Central memory CD8-positive, alpha-beta T cell (primary cell): ENCODE results near the gene ARSH.
"Not testable (repeated sequence)": the region's sequence is repeated elsewhere in the genome, so short reads cannot be mapped to it uniquely, and the experiment has no call there.

Source experiments
- ATAC-seq: fragments of 150-1000 bp; cut with Tn5 transposase; replicated peaks from 2 replicates; pipeline ENCODE4 v1.10.0; 2022; ENCODE audit warnings: mild to moderate bottlenecking, moderate FRiP score, moderate number of reproducible peaks; ENCODE audit not compliant: poor library complexity, severe bottlenecking; ENCODE audit errors: extremely low read depth
- DNase-seq, 2 donors: peaks; one replicate each; pipeline ENCODE4 v3.0.0; 2021; ENCODE audit warnings: low spot score in 2 of 2
- H3K27ac Mint-ChIP-seq: one replicate; pipeline ENCODE4 v1.8.0; 2022; ENCODE audit warnings: low read depth, mild to moderate bottlenecking, moderate library complexity, mixed read lengths
- H3K27me3 Mint-ChIP-seq: one replicate; pipeline ENCODE4 v1.8.0; 2022; ENCODE audit warnings: mixed read lengths
- H3K36me3 Mint-ChIP-seq: one replicate; pipeline ENCODE4 v1.8.0; 2022; ENCODE audit warnings: mild to moderate bottlenecking, moderate library complexity, mixed read lengths; ENCODE audit not compliant: insufficient read depth
- H3K4me1 Mint-ChIP-seq: one replicate; pipeline ENCODE4 v1.8.0; 2022; ENCODE audit warnings: mixed read lengths
- H3K4me3 Mint-ChIP-seq: one replicate; pipeline ENCODE4 v1.8.0; 2022; ENCODE audit warnings: mild to moderate bottlenecking, moderate library complexity, mixed read lengths
- H3K9me3 Mint-ChIP-seq: one replicate; pipeline ENCODE4 v1.8.0; 2022; ENCODE audit warnings: mixed read lengths

The ARSH gene

GRCh38 chrX:2974961-2975360, 31.4 kb upstream of the ARSH start:
- peaks cover 7% of the 10 kb centered on the region for H3K27me3 Mint-ChIP-seq
- no peaks in the 10 kb centered on the region for H3K36me3 Mint-ChIP-seq
- no peaks in the 10 kb centered on the region for H3K4me1 Mint-ChIP-seq
- ATAC-seq (no peak), DNase-seq (no peak)
- no peak overlapping the region for H3K4me3 Mint-ChIP-seq
- H3K27ac Mint-ChIP-seq: no peak overlapping the region
- no peaks in the 10 kb centered on the region for H3K9me3 Mint-ChIP-seq

GRCh38 chrX:2978639-2979038, 27.7 kb upstream of the ARSH start:
- H3K9me3 Mint-ChIP-seq, H3K4me3 Mint-ChIP-seq, ATAC-seq, H3K36me3 Mint-ChIP-seq, H3K27me3 Mint-ChIP-seq, H3K27ac Mint-ChIP-seq, DNase-seq, H3K4me1 Mint-ChIP-seq: not testable (repeated sequence)

GRCh38 chrX:2984342-2984741, 22.0 kb upstream of the ARSH start:
- H3K36me3 Mint-ChIP-seq: no peaks in the 10 kb centered on the region
- no peak for DNase-seq
- no peak overlapping the region for H3K4me3 Mint-ChIP-seq
- H3K27ac Mint-ChIP-seq: no peak overlapping the region
- no peak for ATAC-seq
- no peaks in the 10 kb centered on the region for H3K9me3 Mint-ChIP-seq
- no peaks in the 10 kb centered on the region for H3K4me1 Mint-ChIP-seq
- H3K27me3 Mint-ChIP-seq: no peaks in the 10 kb centered on the region

GRCh38 chrX:2989565-2989964, 16.8 kb upstream of the ARSH start:
- Mint-ChIP-seq H3K4me3 (no peak overlapping the region), H3K36me3 (no peaks in the 10 kb centered on the region), H3K27me3 (no peaks in the 10 kb centered on the region), H3K4me1 (no peaks in the 10 kb centered on the region), H3K27ac (no peak overlapping the region), H3K9me3 (no peaks in the 10 kb centered on the region)
- ATAC-seq (no peak), DNase-seq (no peak)

GRCh38 chrX:3010532-3010931, 4.2 kb downstream of the ARSH start:
- Mint-ChIP-seq H3K27ac (no peak overlapping the region), H3K27me3 (peaks cover 13% of the 10 kb centered on the region), H3K4me1 (no peaks in the 10 kb centered on the region), H3K4me3 (no peak overlapping the region), H3K36me3 (peaks cover 2% of the 10 kb centered on the region), H3K9me3 (no peaks in the 10 kb centered on the region)
- no peak for ATAC-seq
- DNase-seq: no peak

- ATAC-seq: no peak
Measured at GRCh38 chrX:3017492-3017891, 11.1 kb downstream of the ARSH start.

GRCh38 chrX:3024176-3024575, 17.8 kb downstream of the ARSH start:
- Mint-ChIP-seq H3K27ac (no peak overlapping the region), H3K9me3 (no peaks in the 10 kb centered on the region), H3K27me3 (no peaks in the 10 kb centered on the region), H3K4me3 (no peak overlapping the region), H3K36me3 (no peaks in the 10 kb centered on the region), H3K4me1 (no peaks in the 10 kb centered on the region)
- no peak for DNase-seq
- no peak for ATAC-seq

More at GRCh38 chrX:3017492-3017891, 11.1 kb downstream of the ARSH start:
- DNase-seq: no peak
- Mint-ChIP-seq H3K9me3 (no peaks in the 10 kb centered on the region), H3K4me1 (no peaks in the 10 kb centered on the region), H3K36me3 (no peaks in the 10 kb centered on the region), H3K27me3 (no peaks in the 10 kb centered on the region), H3K27ac (no peak overlapping the region), H3K4me3 (no peak overlapping the region)

- H3K9me3 Mint-ChIP-seq: no peaks in the 10 kb centered on the region
- no peak overlapping the region for H3K27ac Mint-ChIP-seq
- no peaks in the 10 kb centered on the region for H3K36me3 Mint-ChIP-seq
- H3K4me1 Mint-ChIP-seq: no peaks in the 10 kb centered on the region
- H3K4me3 Mint-ChIP-seq: no peak overlapping the region
- peaks cover 9% of the 10 kb centered on the region for H3K27me3 Mint-ChIP-seq
- ATAC-seq (no peak), DNase-seq (no peak)
Measured at GRCh38 chrX:3026074-3026815, 19.9 kb downstream of the ARSH start.

GRCh38 chrX:3029129-3029528, 22.8 kb downstream of the ARSH start:
- ATAC-seq: no peak
- Mint-ChIP-seq H3K36me3 (no peaks in the 10 kb centered on the region), H3K27me3 (peaks cover 9% of the 10 kb centered on the region), H3K4me3 (no peak overlapping the region), H3K4me1 (no peaks in the 10 kb centered on the region), H3K27ac (no peak overlapping the region), H3K9me3 (no peaks in the 10 kb centered on the region)
- no peak for DNase-seq

- H3K27me3 Mint-ChIP-seq: no peaks in the 10 kb centered on the region
- no peaks in the 10 kb centered on the region for H3K9me3 Mint-ChIP-seq
- no peak overlapping the region for H3K27ac Mint-ChIP-seq
- no peaks in the 10 kb centered on the region for H3K36me3 Mint-ChIP-seq
- no peaks in the 10 kb centered on the region for H3K4me1 Mint-ChIP-seq
- H3K4me3 Mint-ChIP-seq: no peak overlapping the region
- no peak for ATAC-seq
- DNase-seq: no peak
Measured at GRCh38 chrX:3037218-3037617, 30.9 kb downstream of the ARSH start.

- H3K4me1 Mint-ChIP-seq: peaks cover 5% of the 10 kb centered on the region
- no peak overlapping the region for H3K27ac Mint-ChIP-seq
- H3K36me3 Mint-ChIP-seq: no peaks in the 10 kb centered on the region
- no peaks in the 10 kb centered on the region for H3K27me3 Mint-ChIP-seq
- no peaks in the 10 kb centered on the region for H3K9me3 Mint-ChIP-seq
- H3K4me3 Mint-ChIP-seq: no peak overlapping the region
- DNase-seq (no peak), ATAC-seq (no peak)
Measured at GRCh38 chrX:3044196-3044595, 37.9 kb downstream of the ARSH start.

- Mint-ChIP-seq H3K4me1 (peaks cover 5% of the 10 kb centered on the region), H3K4me3 (no peak overlapping the region), H3K36me3 (no peaks in the 10 kb centered on the region), H3K27me3 (no peaks in the 10 kb centered on the region), H3K27ac (no peak overlapping the region), H3K9me3 (no peaks in the 10 kb centered on the region)
- DNase-seq (no peak), ATAC-seq (no peak)
Measured at GRCh38 chrX:3044671-3045070, 38.3 kb downstream of the ARSH start.

- DNase-seq (no peak), ATAC-seq (no peak)
- Mint-ChIP-seq H3K27me3 (no peaks in the 10 kb centered on the region), H3K27ac (no peak overlapping the region), H3K4me1 (peaks cover 5% of the 10 kb centered on the region), H3K36me3 (no peaks in the 10 kb centered on the region), H3K4me3 (peak overlapping the region; percentile 52), H3K9me3 (no peaks in the 10 kb centered on the region)
Measured at GRCh38 chrX:3046253-3047240, 40.2 kb downstream of the ARSH start.
